ENCODE measurements around the gene GADL1. TPM values are rescaled to one million over a fixed set of nuclear protein-coding genes. Genes with fewer than 3 reads are reported as not detected.

The GADL1 gene
- 7.7 TPM for total RNA-seq (ENCODE audit: insufficient read depth, low replicate concordance)

GRCh38 chr3:30894521-30895251 is at the start of gene GADL1:
GADL1 (minus strand) TSS chr3:30894661; CDS start chr3:30894614, 47 bp downstream.
- peak; percentile 44 for DNase-seq (ENCODE audit: low spot score)

- no peak for DNase-seq (ENCODE audit: low spot score)
These were observed 49.7 kb upstream of the GADL1 start for GRCh38 chr3:30944124-30944523.

- DNase-seq (ENCODE audit: low spot score), result no peak
These were observed 48.7 kb upstream of the GADL1 start for GRCh38 chr3:30943206-30943605.

- DNase-seq (ENCODE audit: low spot score), result no peak
These were observed 46.9 kb upstream of the GADL1 start for GRCh38 chr3:30941342-30941741.

GRCh38 chr3:30940740-30941139 is 46.3 kb upstream of the GADL1 start:
- DNase-seq (ENCODE audit: low spot score), result no peak

DNA sequence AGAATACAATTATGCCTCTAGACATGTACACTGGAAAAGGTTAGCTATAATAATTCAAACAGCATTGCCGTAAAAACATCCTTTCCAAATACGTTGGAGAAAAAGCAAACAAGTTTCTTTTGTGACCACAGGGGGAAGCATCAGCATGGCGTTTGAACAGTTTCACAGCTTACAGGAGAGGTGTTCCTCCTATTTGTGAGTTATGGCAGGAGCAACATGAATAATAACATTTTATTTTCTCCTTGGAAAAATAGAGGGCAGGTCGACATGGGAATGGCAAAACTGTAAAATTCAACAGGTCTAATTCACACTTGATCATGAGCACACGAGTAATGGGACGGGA is 39.7 kb upstream of the GADL1 start:
- peak; percentile 74 for DNase-seq (ENCODE audit: low spot score)

DNA sequence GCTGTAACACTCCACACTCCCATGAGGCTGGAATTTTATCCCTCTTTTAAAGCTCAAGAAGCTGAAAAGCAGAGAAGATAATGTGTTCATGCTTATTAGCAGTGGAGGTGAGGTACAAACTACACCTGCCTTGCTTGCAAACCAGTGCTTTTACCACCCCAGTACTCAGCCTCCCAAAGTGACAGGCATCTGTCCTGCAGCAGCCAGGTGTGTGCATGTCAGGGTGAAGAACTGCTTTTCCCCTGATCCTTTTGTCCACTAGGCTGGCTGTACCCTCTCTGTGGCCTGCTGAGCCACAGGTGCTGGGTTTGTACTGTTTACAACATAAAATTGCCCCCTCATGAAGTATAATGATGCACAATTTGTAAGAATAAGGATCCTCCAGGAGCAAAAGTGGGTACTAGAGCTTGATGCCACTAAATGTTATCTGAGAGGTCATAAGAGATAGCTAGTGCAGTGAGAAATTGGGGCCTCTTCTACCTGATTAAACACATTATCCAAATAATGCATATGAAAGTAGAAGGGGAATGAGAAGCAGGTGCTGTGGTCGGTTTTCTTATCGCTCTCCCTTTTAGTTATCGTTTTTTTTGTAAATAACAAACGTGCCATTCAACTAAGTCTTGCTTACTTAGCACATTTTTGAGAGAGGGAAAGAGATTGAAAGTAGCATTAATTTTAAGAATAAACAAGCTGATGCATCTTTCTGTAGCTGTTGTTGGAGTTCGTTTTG is 39.2 kb upstream of the GADL1 start:
- DNase-seq (ENCODE audit: low spot score), result no peak

DNA sequence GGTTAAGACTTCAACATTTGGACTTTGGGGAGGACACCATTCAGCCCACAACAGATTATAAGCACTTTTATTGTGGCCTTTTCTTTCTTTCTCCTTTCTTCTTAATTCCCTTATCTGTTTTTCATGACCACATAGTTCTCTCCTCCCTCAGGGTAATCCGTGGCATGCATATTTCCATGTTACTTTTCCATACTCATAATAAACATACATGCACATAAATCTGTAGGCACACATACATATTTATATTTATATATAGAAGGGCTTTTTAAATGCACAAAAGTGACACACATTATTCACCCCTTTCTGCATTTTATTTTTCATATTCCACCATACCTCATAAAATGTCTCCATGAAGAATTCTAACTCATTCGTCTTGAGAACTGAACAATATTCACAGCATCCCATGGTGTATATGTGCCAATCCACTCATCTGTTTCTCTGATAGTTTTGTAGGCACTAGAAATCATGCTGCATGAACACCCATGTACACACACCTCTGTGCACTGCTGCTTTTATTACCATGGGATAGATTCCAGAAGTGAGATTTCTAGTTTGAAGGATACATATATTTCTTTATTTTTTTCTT is 38.1 kb upstream of the GADL1 start:
- DNase-seq (ENCODE audit: low spot score), result no peak

DNA sequence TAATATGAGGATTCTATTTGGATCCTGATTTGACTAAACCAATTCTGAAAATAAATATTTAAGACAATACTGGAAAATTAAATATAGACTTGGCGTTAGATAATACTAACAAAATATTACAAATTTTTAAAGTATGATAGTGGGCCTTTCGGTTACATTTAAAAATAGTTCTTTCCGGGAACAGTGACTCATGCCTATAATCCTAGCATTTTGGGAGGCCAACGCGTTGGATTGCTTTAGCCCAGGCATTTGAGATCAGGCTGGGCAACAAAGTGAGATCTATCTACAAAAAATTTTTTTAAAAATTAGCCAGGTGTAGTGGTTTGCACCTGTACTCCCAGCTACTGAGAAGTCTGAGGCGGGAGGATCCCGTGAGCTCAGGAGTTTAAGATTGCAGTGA is 30.3 kb upstream of the GADL1 start:
- peak; percentile 72 for DNase-seq (ENCODE audit: low spot score)

DNA sequence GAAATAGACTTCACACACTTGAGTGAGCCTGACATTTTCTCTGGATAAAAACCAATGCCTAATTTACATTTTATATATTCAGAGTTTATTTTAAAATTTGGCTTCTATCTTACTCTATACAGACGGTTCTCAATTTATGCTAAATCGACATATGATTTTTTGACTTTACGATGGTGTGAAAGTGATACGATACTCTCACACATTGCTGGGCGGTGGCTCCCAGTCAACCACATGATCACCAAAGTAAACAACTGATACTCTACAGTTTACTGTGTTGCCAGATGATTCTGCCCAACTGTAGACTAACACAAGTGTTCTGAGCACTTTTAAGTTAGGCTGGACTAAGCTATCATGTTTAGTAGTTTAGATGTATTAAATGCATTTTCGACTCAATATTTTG is 25.1 kb upstream of the GADL1 start:
- no peak for DNase-seq (ENCODE audit: low spot score)

- peak; percentile 71 for DNase-seq (ENCODE audit: low spot score)
These were observed 24.3 kb upstream of the GADL1 start for GRCh38 chr3:30918761-30919160.

DNA sequence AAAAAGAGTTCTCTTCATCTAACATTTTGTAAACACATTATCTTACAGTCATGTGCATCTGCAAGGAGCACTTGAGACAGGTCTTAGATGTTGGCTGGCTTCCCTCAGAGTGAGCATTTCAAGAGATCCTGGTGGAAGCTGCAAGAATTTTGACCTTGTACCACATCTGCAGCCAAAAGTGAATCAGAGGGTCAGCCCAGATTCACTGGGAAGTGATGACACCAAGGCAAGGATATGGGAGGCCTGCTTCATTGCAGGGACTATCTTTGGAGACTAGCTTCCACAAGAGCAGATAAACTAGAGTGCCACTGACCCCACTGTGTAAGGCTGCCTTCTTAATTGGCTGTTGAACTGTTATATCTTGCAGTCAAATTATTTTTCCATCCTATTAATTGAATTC is 21.3 kb upstream of the GADL1 start:
- peak; percentile 92 for DNase-seq (ENCODE audit: low spot score)

GRCh38 chr3:30914696-30915095 is 20.2 kb upstream of the GADL1 start:
- no peak for DNase-seq (ENCODE audit: low spot score)

- no peak for DNase-seq (ENCODE audit: low spot score)
These were observed 18.7 kb upstream of the GADL1 start for GRCh38 chr3:30913176-30913575.

DNA sequence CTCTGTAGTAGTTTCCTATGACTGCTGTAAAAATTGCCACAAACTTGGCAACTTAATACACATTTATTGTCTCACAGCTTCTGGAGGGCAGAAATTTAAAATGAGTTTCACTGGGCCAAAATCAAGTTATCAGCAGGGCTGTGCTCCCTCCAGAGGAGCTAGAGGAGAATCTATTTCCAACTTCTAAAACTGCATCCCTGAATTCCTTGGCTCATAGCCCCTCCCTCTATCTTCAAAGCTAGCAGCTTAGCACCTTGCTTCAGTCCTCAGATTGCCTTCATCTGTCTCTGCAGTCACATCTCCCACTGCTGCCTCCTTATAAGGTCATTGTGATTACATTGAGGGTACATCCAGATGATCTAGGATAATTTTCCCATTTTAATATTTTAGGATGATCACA is 17.8 kb upstream of the GADL1 start:
- DNase-seq (ENCODE audit: low spot score), result no peak

- no peak for DNase-seq (ENCODE audit: low spot score)
These were observed 14.1 kb upstream of the GADL1 start for GRCh38 chr3:30908456-30909037.

GRCh38 chr3:30904996-30905395 is 10.5 kb upstream of the GADL1 start:
- peak; percentile 67 for DNase-seq (ENCODE audit: low spot score)

DNA sequence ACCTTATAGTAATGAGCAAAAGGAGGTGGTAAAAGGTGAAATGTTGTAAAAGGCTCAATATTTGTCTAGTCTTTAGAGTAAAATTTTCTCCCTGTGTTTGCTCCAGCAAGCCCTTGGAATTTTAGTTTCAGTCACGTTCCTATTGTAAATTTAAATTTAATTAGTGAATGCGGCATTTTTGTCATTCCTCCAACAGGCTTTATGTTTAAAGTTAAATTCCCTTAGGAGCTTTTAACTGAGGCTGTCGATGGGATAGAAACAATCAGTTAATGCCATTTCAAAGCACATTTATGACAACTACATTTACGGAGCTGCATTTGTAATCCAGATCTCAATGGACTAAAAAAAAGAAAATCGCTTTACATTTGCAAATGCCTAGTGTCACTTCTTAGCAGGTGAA is 868 bp upstream of the GADL1 start:
- no peak for DNase-seq (ENCODE audit: low spot score)

DNA sequence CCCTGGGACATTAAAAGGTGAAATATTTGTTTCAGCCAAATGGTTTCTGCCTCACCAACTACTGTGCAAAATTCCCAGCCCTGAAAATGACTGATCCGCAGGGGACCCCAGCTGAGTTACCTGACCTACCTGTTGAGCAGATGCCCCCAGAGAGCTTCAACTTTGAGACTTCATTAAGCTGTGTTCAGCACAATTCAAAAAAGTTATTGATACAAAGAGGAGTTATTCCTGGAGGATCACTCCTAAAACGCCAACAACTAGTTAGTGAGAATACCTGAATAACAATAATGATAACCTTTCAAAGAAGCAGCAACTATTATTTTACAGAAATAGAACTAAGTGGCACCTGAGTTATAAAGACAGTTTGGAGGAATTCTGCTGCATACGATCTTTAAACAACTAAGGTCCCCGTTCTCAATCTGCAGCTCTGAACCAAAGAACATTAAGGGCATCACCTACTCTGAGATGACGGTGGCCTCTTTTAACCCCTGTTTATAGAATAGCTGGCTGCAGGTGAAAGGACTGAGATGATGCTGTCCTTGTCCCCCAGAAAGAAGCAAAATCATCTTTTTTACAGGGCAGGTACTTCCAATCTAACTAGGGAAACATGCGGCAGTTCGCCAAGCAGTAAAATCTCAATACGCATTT is 659 bp downstream of the GADL1 start:
- no peak for DNase-seq (ENCODE audit: low spot score)

DNA sequence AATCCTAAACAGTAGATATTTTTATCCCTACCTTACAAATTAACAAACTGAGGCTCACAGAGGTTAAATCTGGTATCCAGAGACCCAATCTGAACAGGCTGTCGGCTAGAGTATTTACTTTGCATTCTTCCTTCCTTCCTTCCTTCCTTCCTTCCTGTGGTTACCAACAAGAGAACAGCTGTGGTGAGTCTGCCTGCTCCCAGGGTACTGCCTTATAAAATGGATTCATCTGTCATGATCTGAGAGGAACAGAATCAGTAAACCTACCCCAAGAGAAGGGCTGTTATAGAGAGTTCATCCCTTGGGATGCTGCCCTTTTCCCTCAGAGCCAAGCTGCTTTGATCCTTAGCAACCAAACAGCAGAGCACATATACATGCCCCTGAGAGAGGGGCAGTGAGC is 3.6 kb downstream of the GADL1 start:
- DNase-seq (ENCODE audit: low spot score), result no peak

DNA sequence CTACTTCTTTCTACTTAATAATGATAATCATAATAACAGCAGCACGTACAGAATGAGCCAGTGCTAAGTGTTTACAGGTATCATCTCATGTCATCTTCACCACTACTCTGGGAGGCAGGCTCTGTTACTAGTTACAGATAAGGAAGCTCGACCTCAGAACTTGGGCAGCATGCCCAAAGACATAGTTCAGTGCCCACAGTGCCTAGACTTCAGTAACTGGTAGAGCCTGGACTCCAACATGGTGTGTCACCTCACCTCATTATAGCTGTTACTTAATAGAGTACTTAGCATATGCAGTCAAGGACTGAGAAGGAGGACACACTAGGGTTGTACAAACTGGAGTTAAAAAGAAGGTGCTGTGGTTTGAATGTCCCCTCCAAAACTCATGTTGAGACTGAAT is 7.6 kb downstream of the GADL1 start:
- no peak for DNase-seq (ENCODE audit: low spot score)

- no peak for DNase-seq (ENCODE audit: low spot score)
These were observed 15.6 kb downstream of the GADL1 start for GRCh38 chr3:30878862-30879261.

All from umbilical cord (tissue), 2 donors.